Endothelial cell of umbilical vein (primary cell): ENCODE results near the gene CMIP. TPM values are rescaled to one million over a fixed set of nuclear protein-coding genes. Genes with fewer than 3 reads are reported as not detected.
A peak's percentile ranks its signal among the peaks of the same experiment; 100 is the strongest.

Experiments
- BruUV-seq: library from RNA; stranded (reverse); fragments of 400-500 nt; replicated peaks from 2 replicates; lab custom pipeline; 2021; lab: Mats Ljungman, UMichigan
- CTCF ChIA-PET: fragments of 300-600, 350-600 bp; sonication (Branson Sonifier 250); formaldehyde crosslinking; loops from one replicate; lab custom pipeline; 2021; ENCODE audit warnings: antibody characterized with exemption, inconsistent platforms; lab: Charles Lee
- POLR2A ChIA-PET: fragments of 300-600, 350-600 bp; sonication (Branson Sonifier 250); formaldehyde crosslinking; loops from one replicate; lab custom pipeline; 2021; ENCODE audit warnings: antibody characterized with exemption, inconsistent platforms; lab: Charles Lee
- DNase-seq: peaks from one replicate; pipeline ENCODE4 v3.0.0-alpha.2; 2011; ENCODE audit warnings: low read depth, low spot score
- FAIRE-seq: peaks from 2 replicates; lab custom pipeline; 2011; peaks lifted over from hg19 to GRCh38; lab: Jason Lieb, UNC
- H2AFZ ChIP-seq: 2 replicates; pipeline ENCODE4 v1.6.0; 2012; ENCODE audit warnings: low read depth, low read length, control low read depth, inconsistent platforms
- H3K27ac ChIP-seq: 2 replicates; pipeline ENCODE4 v1.5.1; 2011; ENCODE audit warnings: low read depth, mild to moderate bottlenecking, control low read depth, low read length, moderate library complexity; ENCODE audit not compliant: insufficient read depth
- H3K27me3 ChIP-seq, 2 experiments: 2 replicates each; pipeline versions ENCODE4 v1.6.0 to v1.6.1; 2011; ENCODE audit warnings: low read length in 2 of 2, mixed read lengths in 1 of 2; ENCODE audit not compliant: control insufficient read depth in 2 of 2, insufficient read depth in 2 of 2
- H3K36me3 ChIP-seq, 2 experiments: 2 replicates in 1 of 2; 3 replicates in 1 of 2; pipeline ENCODE4 v1.5.1; 2011; ENCODE audit warnings: low read length in 2 of 2, mild to moderate bottlenecking in 1 of 2, moderate library complexity in 1 of 2; ENCODE audit not compliant: control insufficient read depth in 2 of 2, insufficient read depth in 2 of 2; ENCODE audit errors: extremely low read depth in 1 of 2
- H3K4me1 ChIP-seq: 3 replicates; pipeline ENCODE4 v1.5.1; 2011; ENCODE audit warnings: mild to moderate bottlenecking, low read length; ENCODE audit not compliant: control insufficient read depth, insufficient read depth; ENCODE audit errors: extremely low read depth
- H3K4me2 ChIP-seq: 2 replicates; pipeline ENCODE4 v1.6.1; 2011; ENCODE audit warnings: low read length, control low read depth, mixed read lengths; ENCODE audit not compliant: insufficient read depth
- H3K4me3 ChIP-seq, 3 experiments: fragments of 200-600 bp in 1 of 3; sonication (generic), shearing (Covaris generic) in 1 of 3; replicated peaks in 1 of 3; 2 replicates each; pipeline ENCODE4 v1.5.1; 2011 to 2016; ENCODE audit warnings: control low read depth in 3 of 3, low read length in 3 of 3, mild to moderate bottlenecking in 2 of 3, inconsistent platforms in 1 of 3, low read depth in 1 of 3, moderate library complexity in 1 of 3; ENCODE audit not compliant: insufficient read depth in 1 of 3
- H3K79me2 ChIP-seq: 2 replicates; pipeline ENCODE4 v1.6.0; 2012; ENCODE audit warnings: low read length, inconsistent platforms; ENCODE audit not compliant: control insufficient read depth, insufficient read depth
- H3K9ac ChIP-seq: replicated peaks from 2 replicates; pipeline ENCODE3; 2011; ENCODE audit warnings: low read length, control low read depth; ENCODE audit not compliant: insufficient read depth; ENCODE audit errors: extremely low read depth
- H3K9me1 ChIP-seq: replicated peaks from 3 replicates; pipeline ENCODE4 v1.6.0; 2011; ENCODE audit warnings: mild to moderate bottlenecking, low read length; ENCODE audit not compliant: control insufficient read depth, insufficient read depth; ENCODE audit errors: extremely low read depth
- H3K9me3 ChIP-seq: replicated peaks from 2 replicates; pipeline ENCODE4 v1.5.1; 2012; ENCODE audit warnings: low read length, inconsistent platforms; ENCODE audit not compliant: control insufficient read depth, insufficient read depth
- H4K20me1 ChIP-seq: replicated peaks from 2 replicates; pipeline ENCODE3; 2011; ENCODE audit warnings: mild to moderate bottlenecking, low read length; ENCODE audit not compliant: control insufficient read depth, insufficient read depth; ENCODE audit errors: extremely low read depth
- CTCF ChIP-seq, 2 donors: IDR thresholded peaks; 1 replicate in 1 of 2; 2 replicates in 1 of 2; pipeline ENCODE4 v1.5.1; 2011; ENCODE audit warnings: low read length in 2 of 2, mild to moderate bottlenecking in 2 of 2, moderate library complexity in 2 of 2, control low read depth in 1 of 2, inconsistent platforms in 1 of 2, low read depth in 1 of 2; ENCODE audit not compliant: insufficient read depth in 1 of 2; ENCODE audit errors: extremely low read depth in 1 of 2
- EZH2 ChIP-seq: IDR thresholded peaks from 2 replicates; pipeline ENCODE4 v1.6.1; 2012; ENCODE audit warnings: borderline replicate concordance, low read depth, mild to moderate bottlenecking, moderate library complexity, low read length, inconsistent platforms; ENCODE audit not compliant: severe bottlenecking
- GATA2 ChIP-seq: IDR thresholded peaks from 2 replicates; pipeline ENCODE4 v1.7.0; 2011; ENCODE audit warnings: low read depth, mild to moderate bottlenecking, moderate library complexity, mixed read lengths, low read length; ENCODE audit not compliant: insufficient read length, insufficient read depth
- MAX ChIP-seq: IDR thresholded peaks from 2 replicates; pipeline ENCODE4 v1.6.1; 2011; ENCODE audit not compliant: insufficient read depth, insufficient read length
- MYC ChIP-seq: IDR thresholded peaks from one replicate; pipeline ENCODE4 v1.6.1; 2011; ENCODE audit warnings: mild to moderate bottlenecking, low read depth, low read length
- POLR2A ChIP-seq: IDR thresholded peaks from 2 replicates; pipeline ENCODE4 v1.6.1; 2012; ENCODE audit warnings: low read depth, mild to moderate bottlenecking, control low read depth, low read length
- POLR2AphosphoS5 ChIP-seq: IDR thresholded peaks from 2 replicates; pipeline ENCODE4 v1.6.1; 2012; ENCODE audit warnings: low read depth, mild to moderate bottlenecking, control low read depth, low read length, moderate library complexity; ENCODE audit not compliant: insufficient read depth
- dilution Hi-C: fragments of 300-500 bp; cut with MboI; formaldehyde crosslinking; loops from one replicate; pipeline ENCODE4 v1.15.0; 2019; ENCODE audit warnings: low sequenced_read_pairs; ENCODE audit not compliant: extremely low pct_ligation_motif_present
- intact Hi-C: fragments of 100-400 bp; cut with micrococcal nuclease; formaldehyde crosslinking; loops from one replicate; pipeline ENCODE4 v1.10.0; 2022
- polyA plus RNA-seq, 4 experiments: library from polyadenylated mRNA; depleted of rRNA in 3 of 4; stranded (reverse) in 3 of 4; unstranded in 1 of 4; fragments of >200 nt; gene quantifications; 2 replicates each; pipeline versions ENCODE4 v1.2.1 to v1.2.3, GENCODE V29; 2011 to 2012; ENCODE audit warnings: missing spikeins in 1 of 4
- total RNA-seq: library from RNA; stranded (reverse); gene quantifications from 2 replicates; pipeline ENCODE4 v1.2.3, GENCODE V29; 2021

The CMIP gene
- total and polyA plus RNA-seq, 2 donors (not counting 3 experiments of a cell fraction or from before 2014, with no cell fraction given): 29.0 to 101 TPM

GRCh38 chr16:81567987-81568748 is 123.6 kb downstream of the CMIP start:
- no peaks in the 10 kb centered on the region for H3K27me3 ChIP-seq
- H3K79me2 ChIP-seq: peaks cover 35% of the 10 kb centered on the region
- no peaks in the 10 kb centered on the region for H3K36me3 ChIP-seq
- no TSS peak for BruUV-seq
- FAIRE-seq (no peak), DNase-seq (peak; percentile 49)
- H2AFZ ChIP-seq: no peak overlapping the region
- no peak for TF ChIP-seq CTCF (IDR thresholded peaks at IDR 0.05; ENCODE audit: extremely low read depth in 1 of 2, insufficient read depth in 1 of 2, low read depth in 1 of 2, low read length in 2 of 2)
- no peak for TF ChIP-seq POLR2A
- no peak for TF ChIP-seq EZH2
- TF ChIP-seq MAX: no peak
- TF ChIP-seq MYC: no peak
- TF ChIP-seq GATA2: no peak
- TF ChIP-seq POLR2AphosphoS5: no peak
- no peak overlapping the region for H3K4me3 ChIP-seq
- ChIA-PET CTCF (interaction anchor here (0.8 to 0.9 kb wide), 2 partner anchors 25 to 57 kb away, joined by 3 read pairs; no protein-coding TSS in a partner anchor), POLR2A (interaction anchor here (0.9 kb wide), 1 partner anchor 58 kb away, joined by 3 read pairs; no protein-coding TSS in a partner anchor)
- H3K9me3 ChIP-seq: no peaks in the 10 kb centered on the region
- H3K9me1 ChIP-seq: no peaks in the 10 kb centered on the region
- peaks cover 9% of the 10 kb centered on the region for H3K4me1 ChIP-seq
- H3K4me2 ChIP-seq: no peak overlapping the region
- intact Hi-C loops: no loop called here
- dilution Hi-C loops: no loop called here
- H3K27ac ChIP-seq: no peak overlapping the region
- peaks cover 3% of the 10 kb centered on the region for H4K20me1 ChIP-seq
- H3K9ac ChIP-seq: no peak overlapping the region
